Parathyroid adenoma (tissue), 2 donors: ENCODE data around the gene SPTY2D1.
A peak's percentile ranks its signal among the peaks of the same experiment; 100 is the strongest.
"Not testable (repeated sequence)": the region's sequence is repeated elsewhere in the genome, so short reads cannot be mapped to it uniquely, and the experiment has no call there.

ENCODE experiments used
- H2AFZ ChIP-seq: fragments of 300-600 bp; sonication (generic); one replicate; pipeline ENCODE4 v1.7.0; 2017; ENCODE audit warnings: antibody characterized with exemption, mild to moderate bottlenecking
- H3K27ac ChIP-seq: fragments of 300-600 bp; sonication (generic); one replicate; pipeline ENCODE4 v1.7.0; 2017
- H3K27me3 ChIP-seq: fragments of 300-600 bp; sonication (generic); one replicate; pipeline ENCODE4 v1.7.0; 2017; ENCODE audit warnings: low read length; ENCODE audit not compliant: control insufficient read depth, insufficient read depth
- H3K36me3 ChIP-seq: fragments of 300-600 bp; sonication (generic); one replicate; pipeline ENCODE4 v1.7.0; 2017; ENCODE audit warnings: low read length; ENCODE audit not compliant: control insufficient read depth, insufficient read depth
- H3K4me1 ChIP-seq: fragments of 300-600 bp; sonication (generic); one replicate; pipeline ENCODE4 v1.7.0; 2017; ENCODE audit warnings: control low read depth
- H3K4me2 ChIP-seq: fragments of 300-600 bp; sonication (generic); one replicate; pipeline ENCODE4 v1.7.0; 2017; ENCODE audit warnings: low read length
- H3K4me3 ChIP-seq: fragments of 300-600 bp; sonication (generic); one replicate; pipeline ENCODE4 v1.7.0; 2017; ENCODE audit warnings: low read depth, low read length
- H3K79me2 ChIP-seq: fragments of 300-600 bp; sonication (generic); one replicate; pipeline ENCODE4 v1.7.0; 2017; ENCODE audit warnings: control low read depth
- H3K9ac ChIP-seq: fragments of 300-600 bp; sonication (generic); one replicate; pipeline ENCODE4 v1.7.0; 2017; ENCODE audit warnings: mild to moderate bottlenecking
- H3K9me3 ChIP-seq: fragments of 300-600 bp; sonication (generic); one replicate; pipeline ENCODE4 v1.7.0; 2017; ENCODE audit warnings: low read length; ENCODE audit not compliant: control insufficient read depth
- TF ChIP-seq, protein P1 (sequence below): fragments of 300-600 bp; sonication (generic); IDR thresholded peaks from one replicate; pipeline ENCODE4 v1.7.0; 2017; ENCODE audit warnings: antibody characterized with exemption, mild to moderate bottlenecking
- donor health status: primary hyperparathyroidism.

SPTY2D1 gene

GRCh38 chr11:18676803-18677202 lies 42.7 kb upstream of the SPTY2D1 start:
- no peaks in the 10 kb centered on the region for H3K79me2 ChIP-seq
- no peak overlapping the region for H3K27ac ChIP-seq
- H3K27me3 ChIP-seq: no peaks in the 10 kb centered on the region
- H3K4me3 ChIP-seq: no peak overlapping the region
- H3K9me3 ChIP-seq: no peaks in the 10 kb centered on the region
- H3K9ac ChIP-seq: no peak overlapping the region
- H2AFZ ChIP-seq: no peak overlapping the region
- no peaks in the 10 kb centered on the region for H3K36me3 ChIP-seq
- TF ChIP-seq, protein P1, sequence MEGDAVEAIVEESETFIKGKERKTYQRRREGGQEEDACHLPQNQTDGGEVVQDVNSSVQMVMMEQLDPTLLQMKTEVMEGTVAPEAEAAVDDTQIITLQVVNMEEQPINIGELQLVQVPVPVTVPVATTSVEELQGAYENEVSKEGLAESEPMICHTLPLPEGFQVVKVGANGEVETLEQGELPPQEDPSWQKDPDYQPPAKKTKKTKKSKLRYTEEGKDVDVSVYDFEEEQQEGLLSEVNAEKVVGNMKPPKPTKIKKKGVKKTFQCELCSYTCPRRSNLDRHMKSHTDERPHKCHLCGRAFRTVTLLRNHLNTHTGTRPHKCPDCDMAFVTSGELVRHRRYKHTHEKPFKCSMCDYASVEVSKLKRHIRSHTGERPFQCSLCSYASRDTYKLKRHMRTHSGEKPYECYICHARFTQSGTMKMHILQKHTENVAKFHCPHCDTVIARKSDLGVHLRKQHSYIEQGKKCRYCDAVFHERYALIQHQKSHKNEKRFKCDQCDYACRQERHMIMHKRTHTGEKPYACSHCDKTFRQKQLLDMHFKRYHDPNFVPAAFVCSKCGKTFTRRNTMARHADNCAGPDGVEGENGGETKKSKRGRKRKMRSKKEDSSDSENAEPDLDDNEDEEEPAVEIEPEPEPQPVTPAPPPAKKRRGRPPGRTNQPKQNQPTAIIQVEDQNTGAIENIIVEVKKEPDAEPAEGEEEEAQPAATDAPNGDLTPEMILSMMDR: no peak
- no peak overlapping the region for H3K4me2 ChIP-seq
- H3K4me1 ChIP-seq: no peaks in the 10 kb centered on the region

- not testable (repeated sequence) for H3K36me3 ChIP-seq, H3K4me1 ChIP-seq, H3K4me2 ChIP-seq, H3K27me3 ChIP-seq, H2AFZ ChIP-seq, H3K27ac ChIP-seq, H3K9me3 ChIP-seq, H3K9ac ChIP-seq, H3K4me3 ChIP-seq, H3K79me2 ChIP-seq
Observed at GRCh38 chr11:18672209-18672608, 38.1 kb upstream of the SPTY2D1 start.

DNA sequence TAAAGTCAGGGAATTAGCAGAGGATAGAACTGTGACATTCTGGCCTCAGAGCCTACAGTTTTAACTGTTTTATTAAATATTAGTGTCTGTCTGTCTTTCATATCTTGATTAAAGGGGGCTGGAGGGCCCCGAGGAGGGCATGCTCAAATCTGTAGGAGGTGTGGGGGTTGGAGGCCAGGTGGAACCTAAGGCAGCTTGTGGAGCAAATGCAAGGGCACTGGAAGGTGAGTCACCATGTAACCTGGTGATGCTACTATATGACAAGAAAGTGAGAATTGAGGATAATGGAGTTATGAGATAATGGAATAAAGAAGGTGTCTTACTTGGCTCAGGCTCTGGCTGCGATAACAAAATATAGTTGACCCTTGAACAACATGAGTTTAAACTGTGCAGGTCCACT lies 37.1 kb upstream of the SPTY2D1 start:
- Histone ChIP-seq H3K9ac (no peak overlapping the region), H3K4me1 (no peaks in the 10 kb centered on the region), H2AFZ (no peak overlapping the region), H3K9me3 (no peaks in the 10 kb centered on the region), H3K79me2 (no peaks in the 10 kb centered on the region), H3K27me3 (no peaks in the 10 kb centered on the region), H3K27ac (no peak overlapping the region), H3K4me2 (no peak overlapping the region), H3K4me3 (no peak overlapping the region), H3K36me3 (no peaks in the 10 kb centered on the region)
- TF ChIP-seq, protein P1: no peak

GRCh38 chr11:18669711-18670110 lies 35.6 kb upstream of the SPTY2D1 start:
- Histone ChIP-seq H3K27ac (no peak overlapping the region), H3K27me3 (no peaks in the 10 kb centered on the region), H3K4me1 (no peaks in the 10 kb centered on the region), H3K4me3 (no peak overlapping the region), H3K36me3 (no peaks in the 10 kb centered on the region), H3K9me3 (no peaks in the 10 kb centered on the region), H3K79me2 (no peaks in the 10 kb centered on the region), H3K9ac (no peak overlapping the region), H3K4me2 (no peak overlapping the region), H2AFZ (peak overlapping the region; percentile 17)
- TF ChIP-seq, protein P1: no peak

DNA sequence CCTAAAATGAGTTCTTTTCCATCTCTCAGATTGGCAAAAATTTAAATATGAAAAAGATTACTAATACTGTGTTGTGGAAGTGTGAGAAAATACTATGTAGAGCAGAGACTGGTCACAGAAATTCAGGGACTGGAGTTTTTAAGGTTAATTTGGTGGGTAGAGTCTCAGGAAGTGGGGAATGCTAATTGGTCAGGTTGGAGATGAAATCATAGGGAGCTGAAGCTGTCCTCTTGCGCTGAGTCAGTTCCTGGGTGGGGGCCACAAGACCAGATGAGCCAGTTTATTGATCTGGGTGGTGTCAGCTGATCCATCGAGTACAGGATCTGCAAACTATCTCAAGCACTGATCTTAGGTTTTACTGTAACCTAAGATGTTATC lies 35.1 kb upstream of the SPTY2D1 start:
- no peaks in the 10 kb centered on the region for H3K27me3 ChIP-seq
- H3K36me3 ChIP-seq: no peaks in the 10 kb centered on the region
- H3K27ac ChIP-seq: no peak overlapping the region
- H2AFZ ChIP-seq: peak overlapping the region; percentile 17
- no peaks in the 10 kb centered on the region for H3K9me3 ChIP-seq
- no peaks in the 10 kb centered on the region for H3K79me2 ChIP-seq
- no peak overlapping the region for H3K4me3 ChIP-seq
- TF ChIP-seq, protein P1: no peak
- no peaks in the 10 kb centered on the region for H3K4me1 ChIP-seq
- no peak overlapping the region for H3K4me2 ChIP-seq
- H3K9ac ChIP-seq: no peak overlapping the region
